GM23248 (cell line): Measurements from ENCODE around the gene LCN6. TPM values are rescaled to one million over a fixed set of nuclear protein-coding genes. Genes with fewer than 3 reads are reported as not detected.

Experiments used
- DNase-seq: peaks from one replicate; pipeline ENCODE4 v3.0.0-alpha.2; 2015
- H2AFZ ChIP-seq: fragments of 200-600 bp; sonication (generic); 2 replicates; pipeline ENCODE4 v1.6.1; 2016; ENCODE audit warnings: antibody characterized with exemption
- H3F3A ChIP-seq: fragments of 200-600 bp; sonication (generic); 2 replicates; pipeline ENCODE4 v1.6.1; 2016; ENCODE audit warnings: mild to moderate bottlenecking, antibody characterized with exemption, mixed run types; ENCODE audit not compliant: insufficient read depth
- H3K27ac ChIP-seq: fragments of 200-600 bp; sonication (generic); 2 replicates; pipeline ENCODE4 v1.5.1; 2016; ENCODE audit warnings: mild to moderate bottlenecking
- H3K27me3 ChIP-seq: fragments of 200-600 bp; sonication (generic); replicated peaks from 2 replicates; pipeline ENCODE4 v1.6.1; 2016; ENCODE audit warnings: mild to moderate bottlenecking; ENCODE audit not compliant: insufficient read depth
- H3K36me3 ChIP-seq: fragments of 200-600 bp; sonication (generic); 2 replicates; pipeline ENCODE4 v1.6.1; 2016; ENCODE audit warnings: low read depth, mild to moderate bottlenecking
- H3K4me1 ChIP-seq: fragments of 200-600 bp; sonication (generic); 2 replicates; pipeline ENCODE4 v1.6.1; 2016; ENCODE audit warnings: mild to moderate bottlenecking; ENCODE audit not compliant: insufficient read depth
- H3K4me2 ChIP-seq: fragments of 200-600 bp; sonication (generic); one replicate; pipeline ENCODE4 v1.6.1; 2016; ENCODE audit warnings: mild to moderate bottlenecking; ENCODE audit not compliant: unreplicated experiment
- H3K4me3 ChIP-seq: fragments of 200-600 bp; sonication (generic); 2 replicates; pipeline ENCODE4 v1.5.1; 2016; ENCODE audit warnings: mild to moderate bottlenecking
- H3K79me2 ChIP-seq: fragments of 200-600 bp; sonication (generic); 2 replicates; pipeline ENCODE4 v1.6.1; 2016; ENCODE audit warnings: mild to moderate bottlenecking; ENCODE audit not compliant: insufficient read depth
- H3K9ac ChIP-seq: fragments of 200-600 bp; sonication (generic); 2 replicates; pipeline ENCODE4 v1.6.1; 2016; ENCODE audit warnings: mild to moderate bottlenecking
- H3K9me2 ChIP-seq: fragments of 200-600 bp; sonication (generic); 2 replicates; pipeline ENCODE4 v1.6.1; 2016; ENCODE audit warnings: mixed run types, mild to moderate bottlenecking, moderate library complexity; ENCODE audit not compliant: insufficient read depth
- H3K9me3 ChIP-seq: fragments of 200-600 bp; sonication (generic); one replicate; pipeline ENCODE4 v1.6.1; 2017; ENCODE audit warnings: low read depth
- H4K20me1 ChIP-seq: fragments of 200-600 bp; sonication (generic); 2 replicates; pipeline ENCODE4 v1.6.0; 2016; ENCODE audit not compliant: insufficient read depth
- EZH2 ChIP-seq: fragments of 200-600 bp; sonication (generic); IDR thresholded peaks from 2 replicates; pipeline ENCODE4 v1.6.1; 2018; ENCODE audit warnings: antibody characterized with exemption, mild to moderate bottlenecking; ENCODE audit not compliant: insufficient read depth, poor library complexity, severe bottlenecking
- EZH2phosphoT487 ChIP-seq: fragments of 200-600 bp; sonication (generic); IDR thresholded peaks from 2 replicates; pipeline ENCODE4 v1.6.1; 2018; ENCODE audit warnings: antibody characterized with exemption, moderate library complexity, mild to moderate bottlenecking, low read depth; ENCODE audit not compliant: insufficient read depth
- whole genome bisulfite sequencing, 2 experiments: methylation state at CpG; one replicate each; pipeline ENCODE4 v1.1.6; 2015 to 2017; ENCODE audit warnings: low lambda C conversion rate in 2 of 2, low coverage in 1 of 2; ENCODE audit errors: missing lambda C conversion rate in 2 of 2; 5-methylcytosine and 5-hydroxymethylcytosine counted together
- in situ Hi-C: fragments of 300-500 bp; cut with MboI; formaldehyde crosslinking; loops from 2 replicates; pipeline ENCODE4 v1.15.0; 2020
- polyA plus RNA-seq: library from polyadenylated mRNA; unstranded; fragments of >200 nt; fragmentation: Nextera tagmentation; extraction: Ambion mirVana; gene quantifications from 2 replicates; pipeline ENCODE4 v1.2.1, GENCODE V29; 2016
- total RNA-seq: library from RNA; depleted of rRNA; stranded (reverse); fragments of >200 nt; shearing (Covaris generic); gene quantifications from 2 replicates; pipeline ENCODE4 v1.2.3, GENCODE V29; 2014

The LCN6 gene
- total and polyA plus RNA-seq, 2 experiments from 2014 or later: not detected

DNA sequence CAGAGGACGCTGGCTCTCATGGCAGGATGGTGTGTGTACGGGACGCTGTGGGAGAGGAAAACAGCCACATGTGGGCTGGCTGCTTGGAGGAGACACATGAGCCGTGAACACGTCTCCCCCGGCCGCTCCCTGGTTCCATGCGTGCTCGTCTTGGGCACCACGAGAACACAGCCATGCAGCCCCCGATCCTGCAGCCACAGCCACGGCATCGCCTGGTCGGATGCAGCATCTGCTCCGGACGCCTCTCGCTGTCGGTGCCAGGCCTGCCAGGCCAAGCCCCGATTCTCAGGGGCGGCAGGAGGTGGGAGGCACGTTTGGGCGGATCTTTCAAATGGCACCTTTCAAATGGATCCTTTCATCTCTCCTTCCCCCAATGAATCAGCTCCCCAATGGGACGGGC lies 8.8 kb downstream of the LCN6 start:
- Histone ChIP-seq H3K4me3 (no peak overlapping the region), H3F3A (no peaks in the 10 kb centered on the region), H3K4me2 (no peak overlapping the region), H3K36me3 (no peaks in the 10 kb centered on the region), H4K20me1 (no peaks in the 10 kb centered on the region), H3K27me3 (peaks cover 19% of the 10 kb centered on the region), H3K79me2 (no peaks in the 10 kb centered on the region), H2AFZ (no peak overlapping the region), H3K9ac (no peak overlapping the region), H3K27ac (no peak overlapping the region), H3K9me3 (no peaks in the 10 kb centered on the region), H3K9me2 (no peaks in the 10 kb centered on the region), H3K4me1 (no peaks in the 10 kb centered on the region)
- in situ Hi-C loops: no loop called here
- 30 to 39% methylated on average over 23 of the region's 23 CpGs for WGBS, 2 experiments
- no peak for DNase-seq
- TF ChIP-seq EZH2 (no peak), EZH2phosphoT487 (no peak)

DNA sequence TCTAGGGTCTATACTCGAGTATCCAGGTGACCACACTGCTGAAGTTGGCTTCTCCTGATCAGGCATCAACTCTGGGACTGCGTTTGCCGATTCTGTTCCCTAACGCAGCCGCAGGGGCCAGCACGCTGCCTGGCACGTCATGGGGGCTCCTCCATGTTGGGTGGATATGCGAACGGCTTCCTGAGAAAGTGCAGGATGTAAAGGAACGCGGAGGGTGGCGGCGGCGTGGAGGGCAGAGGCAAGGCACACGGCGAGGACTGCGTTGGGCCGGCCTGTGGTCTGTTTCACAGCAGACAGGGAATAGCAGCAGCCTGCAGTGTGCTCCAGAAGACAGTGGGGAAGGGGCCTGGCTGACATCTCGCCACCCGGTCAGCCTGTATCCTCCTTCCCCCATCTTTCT lies 9.4 kb downstream of the LCN6 start:
- Histone ChIP-seq H3K27ac (no peak overlapping the region), H4K20me1 (no peaks in the 10 kb centered on the region), H3K36me3 (no peaks in the 10 kb centered on the region), H3K9me2 (no peaks in the 10 kb centered on the region), H3K4me3 (no peak overlapping the region), H3F3A (no peaks in the 10 kb centered on the region), H3K9me3 (no peaks in the 10 kb centered on the region), H3K9ac (no peak overlapping the region), H3K4me1 (no peaks in the 10 kb centered on the region), H3K4me2 (no peak overlapping the region), H3K27me3 (peaks cover 19% of the 10 kb centered on the region), H3K79me2 (no peaks in the 10 kb centered on the region), H2AFZ (no peak overlapping the region)
- DNase-seq: no peak
- 84 to 85% methylated on average over 20 of the region's 20 CpGs for WGBS, 2 experiments
- TF ChIP-seq EZH2phosphoT487 (no peak), EZH2 (no peak)
- in situ Hi-C loops: no loop called here

DNA sequence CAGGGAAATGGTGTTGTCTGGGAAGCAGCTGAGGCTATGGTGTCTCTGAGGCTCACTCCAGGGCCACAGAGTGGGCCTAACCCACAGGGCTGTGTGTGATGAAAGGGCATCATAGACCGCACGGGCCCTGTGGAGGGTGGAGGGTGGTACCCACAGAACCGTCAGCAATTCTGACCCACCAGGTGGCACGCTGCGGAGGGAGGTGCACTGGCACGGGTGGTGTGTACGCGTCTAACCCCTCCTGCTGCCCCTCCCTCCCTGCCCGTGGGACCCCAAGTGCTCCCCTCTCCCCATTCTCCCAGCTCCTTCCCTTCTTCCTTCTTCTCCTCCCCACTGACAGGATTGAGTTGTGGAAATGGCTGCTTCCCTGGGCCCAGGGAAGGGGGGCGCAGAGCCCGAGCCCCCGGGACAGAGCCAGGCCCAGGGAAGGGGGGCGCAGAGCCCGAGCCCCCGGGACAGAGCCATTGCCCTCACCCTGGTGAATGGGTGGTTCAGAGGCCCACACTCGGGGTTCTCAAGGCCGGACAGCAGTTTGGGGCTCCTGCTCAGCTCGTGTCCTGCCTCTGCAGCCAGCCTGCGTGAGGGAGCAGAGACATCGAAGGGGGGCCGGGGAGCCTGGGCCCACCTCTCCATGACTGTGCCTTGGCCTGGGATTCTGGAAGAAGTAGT lies 12.4 kb downstream of the LCN6 start:
- no peak for DNase-seq
- Histone ChIP-seq H3K4me1 (no peaks in the 10 kb centered on the region), H4K20me1 (no peaks in the 10 kb centered on the region), H3K79me2 (peaks cover 12% of the 10 kb centered on the region), H2AFZ (no peak overlapping the region), H3K36me3 (no peaks in the 10 kb centered on the region), H3K9me2 (no peaks in the 10 kb centered on the region), H3K27ac (no peak overlapping the region), H3K9ac (no peak overlapping the region), H3K9me3 (no peaks in the 10 kb centered on the region), H3K4me2 (no peak overlapping the region), H3F3A (no peaks in the 10 kb centered on the region), H3K4me3 (no peak overlapping the region), H3K27me3 (peaks cover 11% of the 10 kb centered on the region; the same call in 1 of the 2 replicates)
- WGBS, 2 experiments: 69 to 70% methylated on average over 19 to 21 of the region's 21 CpGs
- TF ChIP-seq EZH2: no peak
- no peak for TF ChIP-seq EZH2phosphoT487
- in situ Hi-C loops: no loop called here

DNA sequence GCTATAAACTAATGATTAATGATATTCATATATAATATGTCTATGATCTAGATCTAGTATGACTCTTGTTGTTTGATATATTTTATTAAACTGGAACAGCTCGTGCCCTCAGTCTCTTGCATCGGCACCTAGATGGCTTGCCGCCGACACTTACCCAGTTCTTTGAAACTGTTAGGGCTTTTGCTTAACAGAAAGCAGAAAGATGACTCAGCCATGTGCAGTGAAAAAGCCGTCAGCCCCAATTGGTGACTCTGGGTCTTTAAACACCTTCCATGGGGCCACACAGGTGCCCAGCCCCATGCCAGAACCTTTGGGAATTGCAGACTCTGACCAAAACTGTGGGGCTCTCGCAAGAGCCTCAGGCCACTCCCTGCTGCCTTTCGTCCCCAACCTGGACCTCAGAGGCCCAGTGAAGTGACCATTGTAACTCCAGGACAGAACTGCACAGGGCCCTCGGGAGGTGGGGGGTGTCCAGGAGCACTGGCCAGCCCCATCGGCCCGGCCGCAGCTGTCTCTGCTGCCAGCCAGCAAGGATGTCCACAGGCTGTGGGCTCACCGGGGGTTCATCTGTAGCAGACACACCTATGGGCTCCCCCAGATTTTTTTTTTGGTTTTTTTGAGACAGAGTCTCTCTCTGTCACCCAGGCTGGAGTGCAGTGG lies 13.4 kb downstream of the LCN6 start:
- 75 to 79% methylated on average over 12 of the region's 12 CpGs for WGBS, 2 experiments
- no peaks in the 10 kb centered on the region for H3F3A ChIP-seq
- H4K20me1 ChIP-seq: no peaks in the 10 kb centered on the region
- TF ChIP-seq EZH2phosphoT487: no peak
- TF ChIP-seq EZH2: no peak
- no peak overlapping the region for H3K4me3 ChIP-seq
- H2AFZ ChIP-seq: no peak overlapping the region
- peaks cover 8% of the 10 kb centered on the region; the same call in 1 of the 2 replicates for H3K27me3 ChIP-seq
- no peaks in the 10 kb centered on the region for H3K36me3 ChIP-seq
- H3K4me1 ChIP-seq: no peaks in the 10 kb centered on the region
- no peak overlapping the region for H3K9ac ChIP-seq
- no peaks in the 10 kb centered on the region for H3K9me2 ChIP-seq
- DNase-seq: no peak
- H3K27ac ChIP-seq: no peak overlapping the region
- no peaks in the 10 kb centered on the region for H3K9me3 ChIP-seq
- peaks cover 22% of the 10 kb centered on the region for H3K79me2 ChIP-seq
- H3K4me2 ChIP-seq: no peak overlapping the region
- in situ Hi-C loops: no loop called here
